Ovary (tissue), 9 donors: ENCODE measurements around the gene CHP1. TPM values are rescaled to one million over a fixed set of nuclear protein-coding genes. Genes with fewer than 3 reads are reported as not detected.

Source experiments
- DNase-seq, 5 donors: peaks; one replicate each; pipeline ENCODE4 v3.0.0-alpha.2; 2019 to 2020
- H3K27ac ChIP-seq, 2 donors: fragments of 200-600 bp; one replicate each; pipeline versions ENCODE4 v1.5.1 to v1.8.0; 2019 to 2022
- H3K27me3 ChIP-seq: fragments of 200-600 bp; one replicate; pipeline ENCODE4 v1.8.0; 2022
- H3K36me3 ChIP-seq: fragments of 200-600 bp; sonication (generic); one replicate; pipeline ENCODE4 v1.5.1; 2019
- H3K4me1 ChIP-seq: one replicate; pipeline ENCODE4 v1.8.1; 2013; ENCODE audit warnings: mild to moderate bottlenecking, moderate library complexity; ENCODE audit not compliant: insufficient read depth
- H3K4me3 ChIP-seq: fragments of 200-600 bp; sonication (generic); one replicate; pipeline ENCODE4 v1.5.1; 2017
- H3K9me3 ChIP-seq, 2 donors: fragments of 200-600 bp in 1 of 2; sonication (generic) in 1 of 2; one replicate each; pipeline versions ENCODE4 v1.5.1 to v1.8.1; 2013 to 2019; ENCODE audit warnings: mild to moderate bottlenecking in 1 of 2, moderate library complexity in 1 of 2
- EP300 ChIP-seq: sonication (generic); formaldehyde crosslinking; IDR thresholded peaks from one replicate; pipeline ENCODE4 v1.6.1; 2017; ENCODE audit warnings: antibody characterized with exemption
- POLR2A ChIP-seq: fragments of 450-650 bp; IDR thresholded peaks from one replicate; pipeline ENCODE4 v1.6.1; 2017; ENCODE audit warnings: antibody characterized with exemption, mild to moderate bottlenecking, moderate library complexity
- WGBS, 3 donors: extraction: QIAGEN DNeasy Blood & Tissue Kit in 1 of 3; methylation state at CpG; one replicate each; pipeline versions ENCODE4 v1.1.5 to v1.1.7; 2013 to 2017; 5-methylcytosine and 5-hydroxymethylcytosine counted together
- intact Hi-C, 4 donors: fragments of 100-400 bp; cut with DNase I; formaldehyde crosslinking; loops; one replicate each; pipeline versions ENCODE4 v1.11.0 to v1.15.1; 2022 to 2023
- polyA plus RNA-seq, 2 donors: library from polyadenylated mRNA; stranded (reverse); fragments of 200-250 nt in 1 of 2; fragments of 350-450 nt in 1 of 2; fragmentation: Illumina TruSeq in 1 of 2; extraction: RNeasy Lipid Tissue Mini Kit (QIAGEN cat#74804) in 1 of 2; gene quantifications; one replicate each; pipeline ENCODE4 v1.2.3, GENCODE V29; 2013 to 2014
- total RNA-seq, 7 donors: library from RNA; depleted of rRNA in 2 of 7; stranded (reverse); fragments of >200 nt in 2 of 7; fragmentation: NEBNext Ultra II Directional in 3 of 7; extraction: Animal tissue kit (Norgen Biotek cat#: 25700) in 3 of 7; gene quantifications; one replicate each; pipeline versions ENCODE4 v1.1.0 to v1.2.4, GENCODE V29; 2016 to 2023
- TF ChIP-seq, protein P1 (sequence below), 3 donors: fragments of 450-650 bp in 2 of 3; fragments of 200-600 bp in 1 of 3; IDR thresholded peaks; one replicate each; pipeline versions ENCODE4 v1.5.1 to v1.8.0; 2016 to 2022; ENCODE audit warnings: antibody characterized with exemption in 3 of 3, mild to moderate bottlenecking in 1 of 3
- donor health status: DM: no; HTN: no; CAD: no; lungs with moderate emphysema.
- donor health status: DM: no; HTN: no; CAD: no.
- donor health status: Bipolar disorder and iron deficiency.
- donor health status: DM: yes; HTN: yes; CAD: no.
- donor health status: DM: no; HTN: no; CAD: no.
- donor health status: DM: yes; HTN: yes; CAD: no.

The CHP1 gene
- total and polyA plus RNA-seq, 9 donors = 24.8 to 84.6 (median 59.5) TPM

DNA sequence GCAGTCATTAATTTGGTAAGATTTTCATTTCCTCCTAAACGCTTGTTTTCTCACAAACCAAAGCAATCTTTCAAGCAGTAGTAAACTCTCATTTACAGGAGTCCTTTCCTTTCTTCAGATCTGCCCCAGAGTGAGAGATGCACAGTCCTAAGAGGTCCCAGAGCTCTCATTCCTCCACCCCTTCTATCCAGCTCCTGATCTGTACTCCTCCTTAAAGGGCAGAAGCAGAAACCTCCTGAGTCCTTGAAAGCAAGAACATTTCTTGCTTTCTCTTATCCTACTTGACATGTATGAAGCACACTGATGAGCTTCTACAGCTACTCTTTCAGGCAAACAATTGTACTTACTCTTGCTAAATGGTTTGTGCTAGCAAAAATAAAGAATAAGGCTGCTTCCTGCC lies 12.2 kb upstream of the CHP1 start:
- 21 to 43% (median 28%) methylated on average over 1 of the region's 1 CpG for WGBS, 3 donors
- Histone ChIP-seq H3K27me3 (no peaks in the 10 kb centered on the region), H3K9me3 (no peaks in the 10 kb centered on the region), H3K27ac (no peak overlapping the region), H3K4me3 (no peak overlapping the region), H3K4me1 (no peaks in the 10 kb centered on the region), H3K36me3 (no peaks in the 10 kb centered on the region)
- intact Hi-C loops = no loop called here
- TF ChIP-seq, protein P1, sequence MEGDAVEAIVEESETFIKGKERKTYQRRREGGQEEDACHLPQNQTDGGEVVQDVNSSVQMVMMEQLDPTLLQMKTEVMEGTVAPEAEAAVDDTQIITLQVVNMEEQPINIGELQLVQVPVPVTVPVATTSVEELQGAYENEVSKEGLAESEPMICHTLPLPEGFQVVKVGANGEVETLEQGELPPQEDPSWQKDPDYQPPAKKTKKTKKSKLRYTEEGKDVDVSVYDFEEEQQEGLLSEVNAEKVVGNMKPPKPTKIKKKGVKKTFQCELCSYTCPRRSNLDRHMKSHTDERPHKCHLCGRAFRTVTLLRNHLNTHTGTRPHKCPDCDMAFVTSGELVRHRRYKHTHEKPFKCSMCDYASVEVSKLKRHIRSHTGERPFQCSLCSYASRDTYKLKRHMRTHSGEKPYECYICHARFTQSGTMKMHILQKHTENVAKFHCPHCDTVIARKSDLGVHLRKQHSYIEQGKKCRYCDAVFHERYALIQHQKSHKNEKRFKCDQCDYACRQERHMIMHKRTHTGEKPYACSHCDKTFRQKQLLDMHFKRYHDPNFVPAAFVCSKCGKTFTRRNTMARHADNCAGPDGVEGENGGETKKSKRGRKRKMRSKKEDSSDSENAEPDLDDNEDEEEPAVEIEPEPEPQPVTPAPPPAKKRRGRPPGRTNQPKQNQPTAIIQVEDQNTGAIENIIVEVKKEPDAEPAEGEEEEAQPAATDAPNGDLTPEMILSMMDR (IDR thresholded peaks at IDR 0.05) = no peak
- TF ChIP-seq EP300 (no peak), POLR2A (no peak)
- DNase-seq = no peak

DNA sequence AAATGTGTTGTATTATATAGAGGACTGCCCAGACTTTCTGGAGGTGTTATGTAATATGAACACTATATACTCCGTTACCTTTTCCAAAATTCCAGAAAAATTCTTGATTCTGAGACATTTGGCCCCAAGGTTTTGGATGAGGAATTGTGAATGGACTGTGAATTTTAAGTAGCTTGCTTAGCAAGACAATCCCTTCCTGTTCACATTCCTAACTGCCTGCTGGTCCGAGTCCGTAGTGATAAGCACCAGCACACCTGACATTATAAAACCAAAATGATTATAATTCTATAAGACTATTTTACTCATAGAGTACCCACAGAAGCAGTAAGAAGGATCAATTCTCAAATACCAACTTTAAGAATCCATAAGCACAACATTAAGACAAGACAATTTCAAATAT lies 11.7 kb upstream of the CHP1 start:
- Histone ChIP-seq H3K4me3 (no peak overlapping the region), H3K36me3 (no peaks in the 10 kb centered on the region), H3K4me1 (no peaks in the 10 kb centered on the region), H3K9me3 (no peaks in the 10 kb centered on the region), H3K27ac (no peak overlapping the region), H3K27me3 (no peaks in the 10 kb centered on the region)
- 35 to 46% (median 37%) methylated on average over 3 of the region's 3 CpGs for WGBS, 3 donors
- TF ChIP-seq POLR2A (no peak), EP300 (no peak)
- TF ChIP-seq, protein P1 (IDR thresholded peaks at IDR 0.05) = no peak
- DNase-seq = no peak
- intact Hi-C loops = no loop called here

DNA sequence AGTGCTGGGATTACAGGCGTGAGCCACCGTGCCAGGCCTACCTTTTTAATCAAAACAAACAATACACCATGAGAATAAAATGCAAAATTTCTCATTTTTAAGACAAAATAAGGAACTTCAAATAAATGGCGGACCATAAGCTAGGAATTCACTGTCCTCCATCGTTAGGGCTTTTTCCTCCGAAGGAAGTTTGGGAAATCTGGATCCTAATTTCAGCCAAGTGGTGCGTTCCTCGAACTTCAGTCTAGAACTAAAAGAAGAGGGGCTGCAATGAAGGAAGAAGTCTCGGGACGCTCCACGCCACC lies 771 bp upstream of the CHP1 start:
- intact Hi-C loops = no loop called here

DNA sequence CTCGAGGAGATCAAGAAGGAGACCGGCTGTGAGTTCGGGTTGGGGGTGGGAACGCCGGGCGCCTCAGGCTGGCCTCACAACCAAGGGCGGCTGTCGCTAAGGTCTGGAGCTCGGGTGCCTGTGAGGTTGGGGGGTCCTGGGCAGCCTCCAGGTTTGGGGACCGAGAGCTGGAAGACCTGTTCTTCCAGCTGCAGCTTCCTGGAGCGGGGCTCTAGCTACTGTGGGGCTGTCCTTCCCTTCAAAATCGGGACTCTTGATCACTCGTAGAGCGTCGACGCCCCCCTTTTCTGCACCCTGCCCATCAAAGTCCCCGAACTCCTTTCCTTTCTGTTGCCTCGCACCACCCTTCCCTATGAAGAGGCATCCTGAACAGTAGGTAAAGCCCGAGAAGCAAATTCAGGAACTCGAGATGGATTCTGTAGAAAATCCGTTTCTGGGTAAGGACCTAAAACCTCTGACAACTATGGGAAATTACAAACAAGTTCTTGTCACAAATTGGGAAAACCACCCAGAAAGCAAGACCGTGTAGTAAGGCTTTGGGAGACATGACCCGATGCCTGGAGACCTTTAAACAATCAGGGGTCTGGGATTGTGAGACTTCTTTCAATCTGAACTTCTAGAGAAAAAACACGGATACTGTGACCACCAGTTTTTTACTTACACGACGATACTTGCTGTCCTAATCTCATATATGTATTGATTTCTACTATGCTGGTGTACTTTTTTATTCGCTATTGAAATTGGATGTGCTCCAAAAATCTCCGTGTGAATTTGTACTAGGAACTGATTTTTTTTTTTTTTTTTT lies 556 bp downstream of the CHP1 start:
- 1% methylated on average over 28 of the region's 28 CpGs for WGBS, 3 donors
- Histone ChIP-seq H3K36me3 (no peaks in the 10 kb centered on the region), H3K9me3 (no peaks in the 10 kb centered on the region), H3K27ac (peak overlapping the region; percentile 59 to 66), H3K4me3 (peak overlapping the region; percentile 88), H3K27me3 (no peaks in the 10 kb centered on the region), H3K4me1 (peaks cover 2% of the 10 kb centered on the region)
- intact Hi-C loops = no loop called here
- TF ChIP-seq, protein P1 (IDR thresholded peaks at IDR 0.05) = no peak
- TF ChIP-seq POLR2A = no peak
- no peak for TF ChIP-seq EP300
- DNase-seq = no peak

More for the DNA sequence above, 771 bp upstream of the CHP1 start:
- H3K27me3 ChIP-seq = no peaks in the 10 kb centered on the region
- no peaks in the 10 kb centered on the region for H3K36me3 ChIP-seq
- TF ChIP-seq EP300 (no peak), POLR2A (no peak)
- TF ChIP-seq, protein P1 (IDR thresholded peaks at IDR 0.05) = no peak
- H3K4me1 ChIP-seq = peaks cover 2% of the 10 kb centered on the region
- H3K9me3 ChIP-seq = no peaks in the 10 kb centered on the region
- no peak overlapping the region for H3K27ac ChIP-seq
- no peak for DNase-seq
- WGBS, 3 donors = 20 to 28% (median 25%) methylated on average over 10 of the region's 10 CpGs
- peak overlapping the region; percentile 88 for H3K4me3 ChIP-seq
